ENCODE results near the gene C1orf21.

- TF ChIP-seq POLR2A (IDR thresholded peaks at IDR 0.05; ENCODE audit: low read length) (no peak), GATA1 (IDR thresholded peaks at IDR 0.05; ENCODE audit: low read depth, low read length) (no peak)
Measured at GRCh38 chr1:184582411-184582810, 195.6 kb downstream of the C1orf21 start.
